CD4-positive, alpha-beta T cell treated with Interleukin-17A for 4 hours (primary cell): ENCODE data around the gene RPL13.
"Not testable (repeated sequence)": the region's sequence is repeated elsewhere in the genome, so short reads cannot be mapped to it uniquely, and the experiment has no call there.

Source experiments
- DNase-seq: peaks from one replicate; pipeline ENCODE4 v3.0.0-alpha.2; 2020; ENCODE audit warnings: mixed read lengths

RPL13 gene

GRCh38 chr16:89581045-89581695 lies 20.7 kb downstream of the RPL13 start:
- DNase-seq = no peak

DNA sequence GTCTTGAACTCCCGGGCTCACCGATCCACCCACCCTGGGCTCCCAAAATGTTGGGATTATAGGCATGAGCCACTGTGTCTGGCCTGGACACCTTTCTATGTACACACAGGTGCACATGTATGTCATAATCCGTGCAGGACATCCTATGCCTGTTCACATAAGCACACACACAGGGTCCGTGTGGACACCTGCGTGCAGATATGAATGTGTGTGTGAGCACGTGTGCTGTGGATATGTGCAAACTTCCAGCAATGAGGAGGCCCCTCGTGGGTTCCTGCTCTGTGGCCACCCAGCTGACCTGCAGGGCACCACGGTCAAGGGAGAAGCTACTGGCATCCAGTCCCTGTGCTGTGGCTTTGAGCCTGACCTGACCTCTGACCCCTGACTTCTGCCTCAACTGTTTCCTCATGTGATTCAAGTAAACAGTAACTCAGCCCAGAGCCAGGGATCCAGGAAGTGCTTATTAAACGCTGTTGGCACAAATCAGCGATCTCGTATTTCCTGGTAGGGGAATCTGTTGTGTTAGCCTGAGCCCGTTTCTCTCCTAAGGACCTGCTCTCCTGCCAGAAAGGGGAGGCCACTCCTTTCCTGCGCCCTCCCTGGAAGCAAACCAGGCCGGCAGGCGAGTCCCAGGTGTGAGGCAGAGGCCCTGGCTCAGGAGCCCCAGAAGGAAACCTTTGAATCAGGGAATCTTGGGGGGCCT lies 21.5 kb downstream of the RPL13 start:
- no peak for DNase-seq

- no peak for DNase-seq
Measured at GRCh38 chr16:89582614-89583196, 22.2 kb downstream of the RPL13 start.

GRCh38 chr16:89583197-89583894 lies 22.9 kb downstream of the RPL13 start:
- no peak for DNase-seq

- no peak for DNase-seq
Measured at GRCh38 chr16:89583895-89584644, 23.6 kb downstream of the RPL13 start.

GRCh38 chr16:89584768-89585549 lies 24.5 kb downstream of the RPL13 start:
- DNase-seq = no peak

GRCh38 chr16:89586218-89586617 lies 25.7 kb downstream of the RPL13 start:
- DNase-seq = no peak

GRCh38 chr16:89586853-89587252 lies 26.4 kb downstream of the RPL13 start:
- no peak for DNase-seq

GRCh38 chr16:89587676-89588075 lies 27.2 kb downstream of the RPL13 start:
- not testable (repeated sequence) for DNase-seq

GRCh38 chr16:89588413-89589109 lies 28.1 kb downstream of the RPL13 start:
- DNase-seq = no peak

DNA sequence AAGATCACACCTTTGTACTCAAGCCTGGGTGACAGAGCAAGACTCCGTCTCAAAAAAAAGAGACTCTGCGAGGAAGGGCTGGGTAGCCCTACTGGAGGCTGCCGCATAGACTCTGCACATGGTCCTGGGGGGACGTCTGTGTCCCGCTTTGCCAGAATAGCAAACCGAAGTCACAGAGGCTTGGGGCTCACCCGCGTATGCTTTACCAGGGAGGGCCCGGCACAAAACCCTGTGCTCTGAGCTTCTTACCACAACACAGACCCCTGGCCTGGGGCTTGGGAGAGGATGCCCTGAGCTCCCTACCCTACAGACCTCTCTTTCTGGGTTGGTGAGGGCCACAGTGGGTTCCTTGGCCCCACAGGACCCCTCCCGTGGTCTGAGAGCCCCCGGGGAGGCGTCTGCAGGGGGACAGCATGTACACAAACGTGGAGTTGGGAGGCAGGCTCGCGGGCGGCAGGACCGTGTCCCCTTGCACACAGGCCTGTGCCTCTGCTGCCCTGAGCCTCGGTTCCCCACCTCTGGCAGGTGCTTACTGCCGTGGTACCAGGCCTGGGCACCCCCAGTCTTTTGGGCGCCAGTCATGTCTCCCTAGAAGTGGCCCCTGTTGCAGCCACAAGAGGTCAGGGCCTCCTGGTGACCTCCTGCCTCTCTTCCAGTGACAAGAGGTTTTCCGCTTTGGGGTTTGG lies 28.9 kb downstream of the RPL13 start:
- DNase-seq = no peak

GRCh38 chr16:89593841-89594240 lies 33.4 kb downstream of the RPL13 start:
- peak; percentile 61 for DNase-seq

DNA sequence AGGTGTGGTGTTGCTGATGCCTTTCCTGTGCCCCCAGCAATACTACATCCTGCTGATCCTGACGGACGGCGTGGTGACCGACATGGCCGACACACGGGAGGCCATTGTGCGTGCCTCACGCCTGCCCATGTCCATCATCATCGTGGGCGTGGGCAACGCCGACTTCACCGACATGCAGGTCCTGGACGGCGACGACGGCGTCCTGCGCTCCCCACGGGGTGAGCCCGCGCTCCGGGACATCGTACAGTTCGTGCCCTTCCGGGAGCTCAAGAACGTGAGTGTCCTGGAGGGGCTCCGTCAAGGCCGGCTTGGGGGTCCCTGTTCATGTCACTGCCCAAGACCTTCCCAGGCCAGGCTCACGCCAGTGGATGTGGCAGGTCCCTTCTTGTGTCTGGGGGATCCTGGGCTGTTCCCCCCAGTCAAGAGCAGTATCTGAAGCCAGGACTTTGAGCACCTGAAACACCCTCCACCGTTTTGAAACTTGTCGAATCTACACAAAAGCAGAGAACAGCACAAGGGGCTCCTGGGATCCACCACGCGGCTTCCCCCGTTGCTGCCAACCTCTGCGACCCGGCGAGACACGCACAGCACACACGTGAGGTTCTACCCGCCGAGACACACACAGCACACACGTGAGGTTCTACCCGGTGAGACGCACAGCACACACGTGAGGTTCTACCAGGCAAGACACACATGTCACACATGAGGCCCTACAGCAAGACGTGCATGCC lies 35.0 kb downstream of the RPL13 start:
- no peak for DNase-seq

GRCh38 chr16:89596061-89596689 lies 35.7 kb downstream of the RPL13 start:
- DNase-seq = no peak

- DNase-seq = no peak
Measured at GRCh38 chr16:89596957-89597649, 36.6 kb downstream of the RPL13 start.

DNA sequence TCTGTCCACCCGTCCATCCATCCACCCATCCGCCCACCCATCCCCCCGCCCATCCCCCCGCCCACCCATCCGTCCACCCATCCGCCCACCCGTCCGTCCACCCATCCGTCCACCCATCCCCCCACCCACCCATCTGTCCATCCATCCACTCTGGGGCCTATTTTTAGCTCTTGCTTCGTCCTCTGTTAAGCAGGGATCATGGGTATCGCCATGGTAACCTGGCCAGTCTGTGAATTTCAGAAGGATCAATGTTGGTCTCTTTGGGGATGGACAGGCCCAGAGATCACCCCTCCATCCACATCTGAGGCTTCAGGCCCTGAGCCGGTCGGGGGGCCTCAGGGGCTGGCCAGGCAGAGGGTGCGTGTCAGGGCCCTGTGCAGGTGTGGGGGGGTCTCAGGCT lies 37.7 kb downstream of the RPL13 start:
- no peak for DNase-seq

DNA sequence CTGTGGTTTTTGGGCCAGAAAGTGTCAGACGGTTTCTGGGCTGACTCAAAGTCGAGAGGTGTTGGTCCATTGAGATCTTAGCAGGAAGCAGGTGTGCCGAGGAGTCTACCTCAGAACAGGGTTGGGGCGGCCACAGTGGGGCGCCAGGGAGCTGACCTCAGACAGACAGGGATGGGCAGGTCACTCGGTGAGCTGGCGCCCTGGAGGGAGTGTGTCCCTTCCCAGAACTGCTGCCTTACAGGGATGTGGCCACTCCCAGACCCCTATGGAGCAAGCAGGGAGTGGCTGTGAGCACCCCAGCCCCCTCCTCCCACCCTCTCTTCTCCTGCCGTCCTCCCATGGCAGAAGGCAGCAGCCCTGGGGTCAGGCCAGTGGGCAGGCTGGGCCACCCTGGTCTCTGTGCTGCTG lies 39.0 kb downstream of the RPL13 start:
- DNase-seq = peak; percentile 54

- DNase-seq = no peak
Measured at GRCh38 chr16:89599902-89600301, 39.4 kb downstream of the RPL13 start.

GRCh38 chr16:89600427-89600826 lies 39.9 kb downstream of the RPL13 start:
- DNase-seq = no peak
